ENCODE measurements around the gene SLC5A9. TPM values are rescaled to one million over a fixed set of nuclear protein-coding genes. Genes with fewer than 3 reads are reported as not detected.

The SLC5A9 gene
- total RNA-seq, 1 donor from 2014 or later = 20.6 TPM

Other genes with a start within 250 kb of the SLC5A9 start
- 15.1 TPM for gene TRABD2B, start 225.3 kb upstream of the SLC5A9 start, total RNA-seq
- 7.5 TPM for gene SPATA6, start 249.5 kb downstream of the SLC5A9 start, total RNA-seq